ENCODE measurements around the gene MRPS27.

DNA sequence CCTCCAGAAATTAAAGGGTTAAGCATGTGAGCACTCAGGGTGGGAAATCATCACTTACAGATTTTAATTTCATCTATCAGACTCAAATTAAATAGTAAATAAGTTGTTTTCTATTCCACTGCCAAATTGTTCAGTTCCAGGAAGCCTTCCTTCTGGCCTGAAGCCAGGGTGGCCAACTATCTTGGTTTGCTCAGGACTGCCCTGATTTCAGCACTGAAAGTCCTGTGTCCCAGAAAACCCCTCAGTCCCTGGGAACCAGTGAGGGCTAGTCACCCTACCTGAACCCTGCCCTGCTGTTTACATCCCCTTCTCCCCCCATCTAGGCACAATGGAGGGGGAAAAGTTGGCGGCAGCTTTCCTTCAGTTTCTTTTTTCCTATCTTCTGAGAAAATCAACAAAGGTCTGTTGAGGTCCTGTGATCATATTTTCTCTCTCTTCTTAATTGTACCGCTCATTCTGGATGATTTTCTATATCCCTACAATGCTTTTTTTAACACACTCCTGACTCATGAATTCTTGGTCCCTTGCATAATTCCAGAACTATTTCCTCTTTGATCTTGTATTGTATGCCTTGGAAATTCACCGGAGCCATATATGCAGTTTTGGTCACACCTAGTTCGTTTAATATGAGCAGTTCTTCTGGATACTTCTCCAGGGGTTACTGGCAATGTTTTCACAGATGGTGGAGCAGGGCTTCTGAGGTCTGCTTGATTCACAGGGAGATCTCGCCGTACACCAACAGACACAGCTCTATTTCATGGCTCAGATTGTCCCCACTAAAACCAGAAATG lies 109.0 kb downstream of the MRPS27 start:
- TF ChIP-seq POLR2AphosphoS5 (IDR thresholded peaks at IDR 0.05; ENCODE audit: borderline replicate concordance, low read depth, low read length) (no peak), EZH2 (IDR thresholded peaks at IDR 0.05) (no peak), FOXP2 (optimal IDR thresholded peaks at IDR 0.05; ENCODE audit: control extremely low read depth, extremely low read length, insufficient read depth) (no peak)
